Activated gamma-delta T cell treated with anti-CD3 and anti-CD28 coated beads, Interleukin-2, amount 50 U/mL, for 16 hours (primary cell): ENCODE data around the gene PHEX.

Experiments
- DNase-seq: peaks from one replicate; pipeline ENCODE4 v3.0.0-alpha.2; 2020; ENCODE audit warnings: low read depth

Gene PHEX

GRCh38 chrX:22105231-22105630, 73.1 kb downstream of the PHEX start:
- DNase-seq = no peak

- DNase-seq = no peak
Measured at GRCh38 chrX:22105971-22106370, 73.8 kb downstream of the PHEX start.

DNA sequence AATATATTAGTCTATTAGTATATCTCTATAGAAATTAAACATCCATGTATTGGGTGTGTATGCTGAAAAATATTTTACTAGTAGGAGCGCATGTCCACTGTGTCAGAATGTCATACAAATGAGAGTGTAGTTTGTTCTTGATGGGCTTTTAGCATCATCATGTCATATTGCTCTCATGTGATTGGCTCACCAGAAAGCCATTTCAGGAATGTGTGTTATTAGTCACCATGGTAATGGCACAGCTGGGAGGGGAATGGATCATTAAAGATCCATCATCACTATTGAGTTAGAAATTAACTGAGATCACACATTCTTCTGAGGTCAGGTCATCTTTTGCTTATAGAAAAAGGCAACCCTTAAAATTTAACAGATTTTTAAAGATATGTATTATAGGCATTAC, 77.3 kb downstream of the PHEX start:
- no peak for DNase-seq

DNA sequence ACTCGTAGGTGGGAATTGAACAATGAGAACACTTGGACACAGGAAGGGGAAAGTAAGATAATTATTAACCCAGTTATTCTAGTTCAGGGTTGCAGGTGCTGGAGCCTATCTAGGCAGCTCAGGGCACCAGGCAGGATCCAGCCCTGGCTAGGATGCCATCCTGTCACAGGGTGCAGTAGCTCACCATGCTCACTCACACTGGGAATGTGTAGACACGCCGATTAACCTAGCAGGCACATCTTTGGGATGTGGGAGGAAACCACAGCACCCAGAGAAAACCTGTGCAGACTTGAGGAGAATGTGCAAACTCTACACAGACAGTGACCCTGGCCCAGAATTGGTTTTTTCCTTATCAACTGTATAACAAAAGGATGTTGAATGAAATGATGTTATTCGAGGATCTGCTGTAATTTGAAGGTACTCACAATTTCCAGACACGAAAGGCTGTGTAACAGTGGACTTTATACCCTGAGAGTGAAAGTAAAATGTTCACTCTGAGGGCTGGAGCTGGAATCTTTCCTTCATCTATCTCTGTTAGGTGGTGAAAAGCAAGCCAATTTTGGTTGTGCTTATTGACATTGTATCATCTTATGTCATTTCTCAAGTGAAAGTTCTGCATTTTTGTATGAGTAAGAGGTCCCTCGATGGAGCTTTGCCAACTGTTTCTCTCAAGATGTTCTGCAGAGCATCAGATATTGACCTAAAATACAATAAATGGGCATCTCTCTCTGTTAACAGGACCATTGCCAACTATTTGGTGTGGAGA, 78.8 kb downstream of the PHEX start:
- DNase-seq = no peak

DNA sequence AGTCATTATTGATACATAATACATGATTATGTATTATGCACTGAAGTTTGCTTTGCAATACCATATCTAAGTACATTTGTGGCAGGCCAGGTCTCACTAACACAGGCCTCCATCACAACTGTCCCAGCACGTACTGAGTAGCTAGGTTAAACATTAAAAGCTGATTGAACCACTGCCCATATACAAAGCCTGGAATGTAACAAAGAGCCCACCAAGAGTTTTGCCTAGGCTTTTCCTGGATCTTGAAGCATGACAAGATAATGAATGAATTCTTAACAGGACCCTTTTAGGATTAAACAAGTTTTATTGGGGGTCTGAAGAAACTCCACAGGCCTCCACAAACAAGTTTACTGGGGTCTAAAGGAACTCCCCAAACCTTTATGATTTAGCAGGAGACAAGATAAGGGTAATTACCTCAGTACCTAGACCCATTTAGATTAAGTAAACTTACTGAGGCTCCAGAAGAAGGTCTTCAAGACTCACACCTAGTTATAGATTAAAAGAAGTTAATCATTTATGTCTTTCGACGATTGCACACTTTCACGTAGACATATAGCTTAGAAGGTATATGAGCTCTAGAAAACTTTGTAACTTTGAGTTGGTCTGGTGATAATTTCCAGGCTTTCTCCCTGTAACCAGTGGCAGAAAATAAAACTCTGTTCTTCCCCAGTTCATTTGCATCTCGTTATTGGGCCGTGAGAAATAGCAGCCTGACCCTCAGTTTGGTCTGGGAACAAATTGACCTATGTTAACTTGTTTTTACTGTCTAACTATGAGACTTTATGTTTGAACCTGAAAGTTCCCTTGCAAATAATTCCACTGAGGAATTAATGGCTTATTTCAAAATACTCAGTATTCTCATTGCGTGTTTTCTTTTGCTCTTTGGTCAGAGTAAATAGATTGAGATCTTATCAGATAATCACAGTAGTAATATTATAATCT, 84.8 kb downstream of the PHEX start:
- DNase-seq = no peak

- no peak for DNase-seq
Measured at GRCh38 chrX:22117633-22118032, 85.5 kb downstream of the PHEX start.

DNA sequence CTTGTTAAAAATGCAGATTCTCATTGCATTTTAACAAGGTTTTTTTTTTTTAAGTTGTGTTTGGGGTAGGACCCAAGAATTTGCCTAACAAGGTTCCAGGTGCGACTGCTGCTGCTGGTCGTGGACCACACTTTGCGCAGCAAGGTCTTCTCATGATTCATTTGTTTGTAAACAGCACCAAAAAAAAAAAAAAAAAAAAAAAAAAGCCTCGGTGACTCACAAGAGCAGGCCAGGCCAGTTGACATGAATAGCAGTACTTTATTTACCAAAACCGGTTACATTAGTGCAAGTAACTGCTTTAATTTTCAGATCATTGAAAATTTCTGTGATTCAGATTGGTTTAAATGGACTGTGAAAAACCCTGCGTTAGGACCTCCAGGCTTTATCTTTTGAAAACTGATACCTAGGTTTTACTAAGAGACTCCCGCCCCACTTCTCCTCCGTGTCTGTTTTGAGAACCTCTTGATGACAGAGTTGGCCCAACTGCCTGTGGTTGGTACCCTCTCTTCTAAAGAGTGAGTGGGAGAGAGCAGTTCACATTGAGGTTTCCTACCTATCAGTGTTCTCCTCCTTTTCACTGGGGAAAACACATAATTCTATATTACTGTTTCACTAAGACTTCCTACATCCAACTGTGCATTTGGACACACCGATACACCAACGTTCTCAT, 86.2 kb downstream of the PHEX start:
- no peak for DNase-seq

DNA sequence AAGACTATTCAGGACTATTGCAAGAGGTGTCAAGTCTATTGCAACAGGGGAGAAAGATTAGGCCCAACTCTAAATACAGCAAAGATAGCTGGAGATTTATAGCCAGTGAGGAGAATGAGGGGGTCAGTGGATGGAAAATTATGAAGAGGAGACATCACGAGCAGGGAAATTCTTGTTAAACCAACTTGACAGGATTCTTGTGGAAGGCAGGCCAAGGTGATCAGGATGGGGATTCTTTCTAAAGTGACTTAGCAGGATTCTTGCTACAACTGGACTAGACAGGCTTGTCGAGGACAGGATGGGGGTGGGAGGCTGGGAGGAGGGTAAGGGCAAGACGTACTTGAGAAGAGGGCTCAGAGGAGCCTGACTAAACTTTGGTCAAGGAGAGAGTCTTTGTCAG, 89.0 kb downstream of the PHEX start:
- DNase-seq = no peak

GRCh38 chrX:22122510-22122909, 90.4 kb downstream of the PHEX start:
- DNase-seq = no peak

- no peak for DNase-seq
Measured at GRCh38 chrX:22124098-22124497, 92.0 kb downstream of the PHEX start.

DNA sequence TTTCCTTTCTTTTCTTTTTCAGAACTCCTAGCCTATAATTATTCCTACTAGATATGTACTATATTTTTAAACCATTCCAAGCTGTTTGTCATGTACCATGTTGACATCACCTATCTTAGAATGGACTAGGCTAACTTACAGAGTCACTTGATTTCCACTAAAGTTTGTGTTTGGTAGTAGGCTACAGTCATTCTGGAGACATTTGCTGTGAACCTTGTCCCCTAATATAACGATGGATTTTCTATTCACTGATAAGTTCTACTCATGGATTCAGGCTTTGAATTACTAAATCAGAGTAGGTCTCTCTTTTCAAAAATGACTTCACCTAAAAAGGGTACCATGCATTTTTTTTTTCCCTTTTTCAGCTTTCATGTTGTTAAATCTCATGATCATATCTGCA, 93.4 kb downstream of the PHEX start:
- no peak for DNase-seq

GRCh38 chrX:22126327-22126726, 94.2 kb downstream of the PHEX start:
- DNase-seq = no peak

DNA sequence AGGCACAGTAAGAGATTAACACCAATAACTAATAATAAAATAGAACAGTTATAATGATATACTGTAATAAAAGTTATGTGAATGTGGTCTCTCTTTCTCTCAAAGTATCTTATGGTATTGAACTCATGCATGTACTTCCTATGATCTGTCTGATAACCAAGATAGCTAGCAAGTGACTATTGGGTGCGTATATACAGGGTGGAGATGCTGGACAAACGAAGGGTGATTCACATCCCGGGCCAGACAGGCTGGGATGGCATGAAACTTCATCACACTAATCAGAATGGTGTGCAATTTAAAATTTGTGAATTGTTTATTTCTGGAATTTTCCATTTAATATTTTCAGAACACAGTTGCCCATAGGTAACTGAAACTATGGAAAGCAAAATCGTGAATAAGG, 96.8 kb downstream of the PHEX start:
- no peak for DNase-seq

- no peak for DNase-seq
Measured at GRCh38 chrX:22134681-22135080, 102.6 kb downstream of the PHEX start.

DNA sequence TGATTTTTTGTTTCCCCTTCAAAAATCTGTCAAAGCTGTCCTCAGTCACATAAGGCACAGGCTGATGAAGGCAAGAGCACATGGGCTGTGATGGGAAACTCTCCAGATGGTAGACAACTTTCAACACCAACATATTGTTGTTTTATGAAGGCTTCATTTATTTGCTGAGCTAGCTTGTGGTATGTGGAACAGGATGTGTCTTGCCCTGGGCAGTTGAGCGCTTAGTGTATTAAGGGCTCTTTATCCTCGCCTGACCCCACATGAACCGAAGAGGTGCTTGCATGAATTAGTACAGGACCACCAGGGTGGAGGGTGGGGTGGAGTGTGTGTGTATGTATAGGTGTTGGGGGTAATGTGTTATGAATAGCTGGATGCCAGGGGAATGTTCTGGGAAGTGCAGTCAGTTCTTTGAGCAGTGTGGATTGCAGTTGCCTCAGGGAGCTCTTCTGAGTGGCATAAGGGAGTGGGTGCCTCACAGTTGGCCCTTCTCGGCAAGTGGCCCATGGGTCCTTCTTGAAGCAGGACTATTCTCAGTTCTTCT, 103.1 kb downstream of the PHEX start:
- DNase-seq = no peak

DNA sequence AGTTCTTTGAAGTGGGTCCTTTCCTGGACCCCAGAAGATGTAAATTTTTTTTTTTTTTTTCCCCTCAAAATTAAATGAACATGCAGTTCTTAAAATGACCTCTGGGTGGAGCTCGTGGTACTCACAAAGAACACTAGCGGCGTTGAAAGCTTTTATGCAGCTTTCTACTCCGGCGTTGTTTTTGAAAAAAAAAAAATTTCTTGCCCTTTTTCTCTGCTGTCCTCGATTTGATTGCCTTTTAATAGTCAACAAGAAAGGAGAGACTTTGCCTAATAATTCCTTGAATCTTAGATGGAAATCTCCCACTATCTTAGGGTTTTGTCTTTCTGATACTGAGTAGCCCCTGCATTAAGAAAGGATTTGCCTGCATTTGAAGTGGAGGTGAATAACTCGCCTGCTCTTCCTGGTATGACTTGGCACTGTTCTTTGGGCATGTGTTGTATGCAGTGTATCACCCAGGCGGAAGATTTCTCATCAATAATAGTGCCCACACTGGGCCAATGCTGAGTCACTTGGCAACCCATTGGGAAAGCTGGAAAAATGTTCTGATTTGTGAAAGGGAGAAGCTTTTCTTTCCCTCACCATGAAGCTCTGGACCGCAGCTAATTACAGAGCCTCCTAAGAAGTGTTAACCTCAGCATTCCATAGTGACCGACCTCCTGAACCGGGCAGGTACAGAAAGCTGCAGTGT, 104.0 kb downstream of the PHEX start:
- no peak for DNase-seq

DNA sequence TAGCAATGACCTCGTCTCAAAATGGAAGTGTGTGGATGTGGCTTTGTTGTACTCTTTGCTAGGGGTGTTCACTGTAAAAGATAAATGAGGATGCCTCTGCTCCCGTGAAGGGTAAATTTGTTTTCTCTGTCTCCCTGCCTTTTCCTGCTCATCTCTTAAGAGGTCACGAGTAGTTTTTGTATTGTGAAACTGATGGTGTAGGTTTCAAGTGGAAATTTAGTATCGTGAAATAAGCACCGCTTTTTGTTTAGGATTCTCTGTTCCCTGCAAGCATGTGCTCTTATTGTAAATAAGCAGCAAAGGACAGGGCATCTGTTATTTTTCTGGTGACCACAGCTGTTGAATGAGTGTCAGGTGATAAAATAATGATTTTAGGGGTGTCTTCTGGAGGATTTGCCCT, 104.6 kb downstream of the PHEX start:
- DNase-seq = no peak

GRCh38 chrX:22139822-22140221, 107.7 kb downstream of the PHEX start:
- no peak for DNase-seq

- DNase-seq = no peak
Measured at GRCh38 chrX:22141047-22141730, 109.1 kb downstream of the PHEX start.

- no peak for DNase-seq
Measured at GRCh38 chrX:22147214-22147613, 115.1 kb downstream of the PHEX start.

- no peak for DNase-seq
Measured at GRCh38 chrX:22147942-22148341, 115.8 kb downstream of the PHEX start.
